ENCODE results near the gene LRP1B.

The LRP1B gene

GRCh38 chr2:140988597-140988996, 1142.2 kb downstream of the LRP1B start:
- no peak overlapping the region for H3K9ac ChIP-seq (ENCODE audit: low read depth, low read length, poor library complexity, severe bottlenecking)
- H3F3A ChIP-seq (ENCODE audit: low read depth): no peaks in the 10 kb centered on the region
- no peaks in the 10 kb centered on the region for H3K4me1 ChIP-seq (ENCODE audit: insufficient read depth, low read length, poor library complexity, severe bottlenecking)
- no peaks in the 10 kb centered on the region for H4K20me1 ChIP-seq (ENCODE audit: insufficient read depth, low read length, poor library complexity, severe bottlenecking)
- H3K27me3 ChIP-seq (ENCODE audit: insufficient read depth, low read length, poor library complexity, severe bottlenecking): no peaks in the 10 kb centered on the region
- TF ChIP-seq, protein P1, sequence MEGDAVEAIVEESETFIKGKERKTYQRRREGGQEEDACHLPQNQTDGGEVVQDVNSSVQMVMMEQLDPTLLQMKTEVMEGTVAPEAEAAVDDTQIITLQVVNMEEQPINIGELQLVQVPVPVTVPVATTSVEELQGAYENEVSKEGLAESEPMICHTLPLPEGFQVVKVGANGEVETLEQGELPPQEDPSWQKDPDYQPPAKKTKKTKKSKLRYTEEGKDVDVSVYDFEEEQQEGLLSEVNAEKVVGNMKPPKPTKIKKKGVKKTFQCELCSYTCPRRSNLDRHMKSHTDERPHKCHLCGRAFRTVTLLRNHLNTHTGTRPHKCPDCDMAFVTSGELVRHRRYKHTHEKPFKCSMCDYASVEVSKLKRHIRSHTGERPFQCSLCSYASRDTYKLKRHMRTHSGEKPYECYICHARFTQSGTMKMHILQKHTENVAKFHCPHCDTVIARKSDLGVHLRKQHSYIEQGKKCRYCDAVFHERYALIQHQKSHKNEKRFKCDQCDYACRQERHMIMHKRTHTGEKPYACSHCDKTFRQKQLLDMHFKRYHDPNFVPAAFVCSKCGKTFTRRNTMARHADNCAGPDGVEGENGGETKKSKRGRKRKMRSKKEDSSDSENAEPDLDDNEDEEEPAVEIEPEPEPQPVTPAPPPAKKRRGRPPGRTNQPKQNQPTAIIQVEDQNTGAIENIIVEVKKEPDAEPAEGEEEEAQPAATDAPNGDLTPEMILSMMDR (conservative IDR thresholded peaks at IDR 0.05; ENCODE audit: low read length): no peak
- TF ChIP-seq EZH2phosphoT487 (IDR thresholded peaks at IDR 0.05; ENCODE audit: borderline replicate concordance): no peak
- no peaks in the 10 kb centered on the region for H3K9me2 ChIP-seq (replicated peaks; ENCODE audit: low read depth, low read length)
- H3K4me3 ChIP-seq (ENCODE audit: low read length, poor library complexity, severe bottlenecking): no peak overlapping the region
- H3K36me3 ChIP-seq (ENCODE audit: insufficient read depth, low read length): no peaks in the 10 kb centered on the region
- no peak overlapping the region for H3K4me2 ChIP-seq (ENCODE audit: low read depth, low read length, poor library complexity, severe bottlenecking)
- no peak overlapping the region for H2AFZ ChIP-seq (ENCODE audit: low read length)
- no peaks in the 10 kb centered on the region for H3K79me2 ChIP-seq (ENCODE audit: insufficient read depth, low read length)
- H3K9me3 ChIP-seq (ENCODE audit: insufficient read depth, low read depth, low read length): no peaks in the 10 kb centered on the region

GRCh38 chr2:140986456-140986855, 1144.4 kb downstream of the LRP1B start:
- Histone ChIP-seq H2AFZ (ENCODE audit: low read length) (no peak overlapping the region), H3K9me3 (ENCODE audit: insufficient read depth, low read depth, low read length) (no peaks in the 10 kb centered on the region), H3K9ac (ENCODE audit: low read depth, low read length, poor library complexity, severe bottlenecking) (no peak overlapping the region), H3K9me2 (replicated peaks; ENCODE audit: low read depth, low read length) (no peaks in the 10 kb centered on the region), H3K79me2 (ENCODE audit: insufficient read depth, low read length) (no peaks in the 10 kb centered on the region), H3K4me1 (ENCODE audit: insufficient read depth, low read length, poor library complexity, severe bottlenecking) (no peaks in the 10 kb centered on the region), H3F3A (ENCODE audit: low read depth) (no peaks in the 10 kb centered on the region), H3K4me2 (ENCODE audit: low read depth, low read length, poor library complexity, severe bottlenecking) (no peak overlapping the region), H3K4me3 (ENCODE audit: low read length, poor library complexity, severe bottlenecking) (no peak overlapping the region), H3K27me3 (ENCODE audit: insufficient read depth, low read length, poor library complexity, severe bottlenecking) (no peaks in the 10 kb centered on the region), H3K36me3 (ENCODE audit: insufficient read depth, low read length) (no peaks in the 10 kb centered on the region), H4K20me1 (ENCODE audit: insufficient read depth, low read length, poor library complexity, severe bottlenecking) (no peaks in the 10 kb centered on the region)
- TF ChIP-seq, protein P1 (conservative IDR thresholded peaks at IDR 0.05; ENCODE audit: low read length): no peak
- no peak for TF ChIP-seq EZH2phosphoT487 (IDR thresholded peaks at IDR 0.05; ENCODE audit: borderline replicate concordance)

DNA sequence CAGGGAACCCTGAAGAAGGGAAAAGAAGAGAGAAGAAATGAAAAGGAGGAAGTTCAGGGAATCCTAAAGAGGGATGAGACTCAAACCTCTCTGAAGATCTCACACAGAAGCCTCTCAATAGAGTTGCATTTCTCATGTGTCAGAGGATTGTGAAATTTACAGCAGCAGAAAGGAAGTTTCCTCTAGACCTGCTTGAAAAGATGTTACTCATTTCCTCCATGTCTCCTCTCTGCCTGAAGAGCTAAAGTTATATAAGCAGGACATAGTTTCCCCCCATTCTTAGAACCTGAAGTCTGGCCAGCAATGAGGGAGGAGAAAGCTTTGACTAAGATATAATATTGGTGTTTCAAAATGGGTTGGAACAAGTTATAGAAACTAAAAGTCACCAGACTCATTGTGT, 1155.6 kb downstream of the LRP1B start:
- Histone ChIP-seq H3K27me3 (ENCODE audit: insufficient read depth, low read length, poor library complexity, severe bottlenecking) (no peaks in the 10 kb centered on the region), H2AFZ (ENCODE audit: low read length) (no peak overlapping the region), H3K4me2 (ENCODE audit: low read depth, low read length, poor library complexity, severe bottlenecking) (no peak overlapping the region), H3K79me2 (ENCODE audit: insufficient read depth, low read length) (no peaks in the 10 kb centered on the region), H4K20me1 (ENCODE audit: insufficient read depth, low read length, poor library complexity, severe bottlenecking) (no peaks in the 10 kb centered on the region), H3K9ac (ENCODE audit: low read depth, low read length, poor library complexity, severe bottlenecking) (no peak overlapping the region), H3K4me1 (ENCODE audit: insufficient read depth, low read length, poor library complexity, severe bottlenecking) (no peaks in the 10 kb centered on the region), H3K4me3 (ENCODE audit: low read length, poor library complexity, severe bottlenecking) (no peak overlapping the region), H3K9me2 (replicated peaks; ENCODE audit: low read depth, low read length) (no peaks in the 10 kb centered on the region), H3F3A (ENCODE audit: low read depth) (no peaks in the 10 kb centered on the region), H3K36me3 (ENCODE audit: insufficient read depth, low read length) (no peaks in the 10 kb centered on the region), H3K9me3 (ENCODE audit: insufficient read depth, low read depth, low read length) (no peaks in the 10 kb centered on the region)
- TF ChIP-seq, protein P1 (conservative IDR thresholded peaks at IDR 0.05; ENCODE audit: low read length): no peak
- no peak for TF ChIP-seq EZH2phosphoT487 (IDR thresholded peaks at IDR 0.05; ENCODE audit: borderline replicate concordance)
